SK-N-MC (cell line): ENCODE measurements around the gene GHRL.

Source experiments
- EZH2 ChIP-seq: fragments of 200-600 bp; sonication (generic); IDR thresholded peaks from one replicate; pipeline ENCODE4 v1.6.1; 2017; ENCODE audit warnings: antibody characterized with exemption
- FOXP2 ChIP-seq: optimal IDR thresholded peaks from 2 replicates; pipeline ENCODE3; 2011; ENCODE audit warnings: mild to moderate bottlenecking, moderate library complexity; ENCODE audit not compliant: insufficient read depth; ENCODE audit errors: extremely low read length, control extremely low read depth
- POLR2AphosphoS5 ChIP-seq: IDR thresholded peaks from 2 replicates; pipeline ENCODE4 v1.6.1; 2012; ENCODE audit warnings: mild to moderate bottlenecking, low read depth, low read length, borderline replicate concordance

GRCh38 chr3:10336761-10337160, 44.0 kb upstream of the GHRL start:
- no peak for TF ChIP-seq FOXP2
- TF ChIP-seq EZH2, result no peak
- no peak for TF ChIP-seq POLR2AphosphoS5
